SKM-1 treated with dmso at 0.1 percent for 144 hours (cell line): ENCODE results near the gene IGIP.
A peak's percentile ranks its signal among the peaks of the same experiment; 100 is the strongest.

Experiments used
- DNase-seq: peaks from one replicate; lab custom pipeline; 2025; ENCODE audit not compliant: unreplicated experiment; lab: John Stamatoyannopoulos, UW

IGIP gene

GRCh38 chr5:140111011-140111858 is 14.5 kb upstream of the IGIP start:
- no peak for DNase-seq

GRCh38 chr5:140111859-140112551 is 13.7 kb upstream of the IGIP start:
- DNase-seq = no peak

GRCh38 chr5:140112685-140113179 is 13.0 kb upstream of the IGIP start:
- DNase-seq = no peak

GRCh38 chr5:140113180-140113698 is 12.5 kb upstream of the IGIP start:
- no peak for DNase-seq

GRCh38 chr5:140113699-140114263 is 12.0 kb upstream of the IGIP start, which contains the start of gene PURA:
Gene PURA (plus strand): TSS chr5:140114109. CDS start chr5:140114182, 73 bp downstream.
- DNase-seq = peak; percentile 92

GRCh38 chr5:140114341-140115185 is 11.2 kb upstream of the IGIP start:
- peak; percentile 38 for DNase-seq

- no peak for DNase-seq
Measured at GRCh38 chr5:140115186-140115500, 10.6 kb upstream of the IGIP start.

GRCh38 chr5:140116716-140117115 is 9.0 kb upstream of the IGIP start:
- no peak for DNase-seq

- no peak for DNase-seq
Measured at GRCh38 chr5:140117523-140117922, 8.2 kb upstream of the IGIP start.

GRCh38 chr5:140118302-140118936 is 7.3 kb upstream of the IGIP start:
- DNase-seq = no peak

GRCh38 chr5:140126315-140127012 is 727 bp downstream of the IGIP start:
- no peak for DNase-seq

- DNase-seq = no peak
Measured at GRCh38 chr5:140128376-140128775, 2.6 kb downstream of the IGIP start.

GRCh38 chr5:140130949-140131733 is 5.4 kb downstream of the IGIP start:
- no peak for DNase-seq

GRCh38 chr5:140131967-140132409 is 6.3 kb downstream of the IGIP start:
- DNase-seq = peak; percentile 47

- no peak for DNase-seq
Measured at GRCh38 chr5:140133514-140134167, 7.9 kb downstream of the IGIP start.

- DNase-seq = no peak
Measured at GRCh38 chr5:140134277-140134935, 8.7 kb downstream of the IGIP start.

GRCh38 chr5:140135127-140135526 is 9.4 kb downstream of the IGIP start:
- DNase-seq = no peak

- no peak for DNase-seq
Measured at GRCh38 chr5:140136624-140137023, 10.9 kb downstream of the IGIP start.
